K562 (cell line): ENCODE data around the gene YBEY. TPM values are rescaled to one million over a fixed set of nuclear protein-coding genes. Genes with fewer than 3 reads are reported as not detected.

ENCODE experiments used
- BRD9 ChIP-seq: fragments of 450-650 bp; IDR thresholded peaks from 2 replicates; pipeline ENCODE4 v1.6.1; 2018; ENCODE audit warnings: low read depth; ENCODE audit not compliant: partially characterized antibody
- CREB3L1 ChIP-seq: fragments of 450-650 bp; IDR thresholded peaks from 2 replicates; pipeline ENCODE4 v1.6.1; 2014; ENCODE audit warnings: low read depth, mild to moderate bottlenecking, moderate library complexity, borderline replicate concordance
- HLTF ChIP-seq: fragments of 450-650 bp; IDR thresholded peaks from 2 replicates; pipeline ENCODE4 v1.6.1; 2016
- KLF10 ChIP-seq: fragments of 250-450 bp; sonication (Bioruptor Pico); IDR thresholded peaks from 2 replicates; pipeline ENCODE4 v1.6.1; 2021; ENCODE audit warnings: matching md5 sums
- MITF ChIP-seq: IDR thresholded peaks from 2 replicates; pipeline ENCODE4 v1.6.1; 2014; ENCODE audit warnings: antibody characterized with exemption
- MYBL2 ChIP-seq, 2 experiments: fragments of 450-650 bp in 1 of 2; sonication (generic) in 1 of 2; formaldehyde crosslinking in 1 of 2; IDR thresholded peaks; 2 replicates each; pipeline versions ENCODE4 v1.6.1 to v1.8.1; 2017 to 2022; ENCODE audit warnings: borderline replicate concordance in 1 of 2, inconsistent platforms in 1 of 2, low read depth in 1 of 2, mild to moderate bottlenecking in 1 of 2, missing genetic modification reagents in 1 of 2, moderate library complexity in 1 of 2
- NKRF ChIP-seq: fragments of 450-650 bp; IDR thresholded peaks from 2 replicates; pipeline ENCODE4 v1.6.1; 2016; ENCODE audit warnings: borderline replicate concordance
- NRF1 ChIP-seq, 2 experiments: fragments of 450-650 bp; IDR thresholded peaks in 1 of 2; conservative IDR thresholded peaks in 1 of 2; 2 replicates each; pipeline ENCODE4 v1.6.1; 2014; ENCODE audit warnings: mild to moderate bottlenecking in 2 of 2
- PHTF2 ChIP-seq: fragments of 250-450 bp; sonication (Bioruptor Pico); IDR thresholded peaks from 2 replicates; pipeline ENCODE4 v1.5.0; 2021; ENCODE audit warnings: mild to moderate bottlenecking
- RCOR1 ChIP-seq, 2 experiments: IDR thresholded peaks; 2 replicates each; pipeline ENCODE4 v1.6.1; 2012; ENCODE audit warnings: low read depth in 2 of 2, low read length in 2 of 2, borderline replicate concordance in 1 of 2, improper control_type of control experiment in 1 of 2
- SOX6 ChIP-seq: fragments of 450-650 bp; IDR thresholded peaks from 2 replicates; pipeline ENCODE4 v1.6.1; 2014; ENCODE audit warnings: mild to moderate bottlenecking
- ZZZ3 ChIP-seq: fragments of 450-650 bp; IDR thresholded peaks from 2 replicates; pipeline ENCODE4 v1.6.1; 2016; ENCODE audit warnings: antibody characterized with exemption, mild to moderate bottlenecking, moderate library complexity
- polyA plus RNA-seq, 8 experiments: library from polyadenylated mRNA; depleted of rRNA in 4 of 8; stranded (reverse) in 5 of 8; unstranded in 3 of 8; fragments of >200 nt; fragmentation: Nextera tagmentation in 2 of 8; fragmentation: Illumina TruSeq in 1 of 8; extraction: Ambion mirVana in 2 of 8; extraction: Trizol in 1 of 8; gene quantifications; 2 replicates each; pipeline versions ENCODE4 v1.2.1 to v1.2.3, GENCODE V29; 2011 to 2014; ENCODE audit warnings: inconsistent platforms in 1 of 8, missing spikeins in 1 of 8
- total RNA-seq, 7 experiments: library from RNA; depleted of rRNA in 6 of 7; stranded (reverse); fragments of >200 nt in 6 of 7; fragmentation: Illumina TruSeq in 2 of 7; extraction: Trizol in 2 of 7; gene quantifications; 2 replicates each; pipeline versions ENCODE4 v1.2.1 to v1.2.3, GENCODE V29; 2011 to 2021; ENCODE audit warnings: low replicate concordance in 1 of 7
- TF ChIP-seq, protein P1 (sequence below): fragments of 150-350 bp; conservative IDR thresholded peaks from 2 replicates; pipeline ENCODE4 v1.6.1; 2014; ENCODE audit warnings: low read length
- TF ChIP-seq, protein P2 (sequence below): fragments of 250-450 bp; sonication (Bioruptor Pico); IDR thresholded peaks from 2 replicates; pipeline ENCODE4 v1.4.0; 2020; ENCODE audit warnings: mild to moderate bottlenecking, moderate library complexity

YBEY gene
- total and polyA plus RNA-seq, 9 of the 15 experiments (the other 6 are each of a cell fraction or from before 2014, with no cell fraction given), result 6.4 to 28.0 (median 12.4) TPM

- 0 out of 2 replicates have a peak, but pooled peaks have one; percentile 27 for TF ChIP-seq MITF
- TF ChIP-seq MYBL2 (IDR thresholded peaks at IDR 0.05; ENCODE audit: low read depth), result no peak
- TF ChIP-seq MYBL2 (CRISPR knock-in tag; IDR thresholded peaks at IDR 0.05; ENCODE audit: borderline replicate concordance), result no peak
- TF ChIP-seq PHTF2 (CRISPR knock-in tag), result no peak
- TF ChIP-seq KLF10 (CRISPR knock-in tag), result no peak
- no peak for TF ChIP-seq HLTF
- TF ChIP-seq SOX6, result no peak; the same call in 1 of the 2 replicates
- TF ChIP-seq RCOR1 (IDR thresholded peaks at IDR 0.05; ENCODE audit: borderline replicate concordance in 1 of 2, low read depth in 2 of 2, low read length in 2 of 2), result peak in 1 of 2 experiments; percentile 29; a peak in 1 of 4 replicates
- TF ChIP-seq, protein P1, sequence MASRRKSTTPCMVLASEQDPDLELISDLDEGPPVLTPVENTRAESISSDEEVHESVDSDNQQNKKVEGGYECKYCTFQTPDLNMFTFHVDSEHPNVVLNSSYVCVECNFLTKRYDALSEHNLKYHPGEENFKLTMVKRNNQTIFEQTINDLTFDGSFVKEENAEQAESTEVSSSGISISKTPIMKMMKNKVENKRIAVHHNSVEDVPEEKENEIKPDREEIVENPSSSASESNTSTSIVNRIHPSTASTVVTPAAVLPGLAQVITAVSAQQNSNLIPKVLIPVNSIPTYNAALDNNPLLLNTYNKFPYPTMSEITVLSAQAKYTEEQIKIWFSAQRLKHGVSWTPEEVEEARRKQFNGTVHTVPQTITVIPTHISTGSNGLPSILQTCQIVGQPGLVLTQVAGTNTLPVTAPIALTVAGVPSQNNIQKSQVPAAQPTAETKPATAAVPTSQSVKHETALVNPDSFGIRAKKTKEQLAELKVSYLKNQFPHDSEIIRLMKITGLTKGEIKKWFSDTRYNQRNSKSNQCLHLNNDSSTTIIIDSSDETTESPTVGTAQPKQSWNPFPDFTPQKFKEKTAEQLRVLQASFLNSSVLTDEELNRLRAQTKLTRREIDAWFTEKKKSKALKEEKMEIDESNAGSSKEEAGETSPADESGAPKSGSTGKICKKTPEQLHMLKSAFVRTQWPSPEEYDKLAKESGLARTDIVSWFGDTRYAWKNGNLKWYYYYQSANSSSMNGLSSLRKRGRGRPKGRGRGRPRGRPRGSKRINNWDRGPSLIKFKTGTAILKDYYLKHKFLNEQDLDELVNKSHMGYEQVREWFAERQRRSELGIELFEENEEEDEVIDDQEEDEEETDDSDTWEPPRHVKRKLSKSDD, result 0 out of 2 replicates have a peak, but pooled peaks have one; percentile 39
- TF ChIP-seq ZZZ3, result no peak
- TF ChIP-seq, protein P2, sequence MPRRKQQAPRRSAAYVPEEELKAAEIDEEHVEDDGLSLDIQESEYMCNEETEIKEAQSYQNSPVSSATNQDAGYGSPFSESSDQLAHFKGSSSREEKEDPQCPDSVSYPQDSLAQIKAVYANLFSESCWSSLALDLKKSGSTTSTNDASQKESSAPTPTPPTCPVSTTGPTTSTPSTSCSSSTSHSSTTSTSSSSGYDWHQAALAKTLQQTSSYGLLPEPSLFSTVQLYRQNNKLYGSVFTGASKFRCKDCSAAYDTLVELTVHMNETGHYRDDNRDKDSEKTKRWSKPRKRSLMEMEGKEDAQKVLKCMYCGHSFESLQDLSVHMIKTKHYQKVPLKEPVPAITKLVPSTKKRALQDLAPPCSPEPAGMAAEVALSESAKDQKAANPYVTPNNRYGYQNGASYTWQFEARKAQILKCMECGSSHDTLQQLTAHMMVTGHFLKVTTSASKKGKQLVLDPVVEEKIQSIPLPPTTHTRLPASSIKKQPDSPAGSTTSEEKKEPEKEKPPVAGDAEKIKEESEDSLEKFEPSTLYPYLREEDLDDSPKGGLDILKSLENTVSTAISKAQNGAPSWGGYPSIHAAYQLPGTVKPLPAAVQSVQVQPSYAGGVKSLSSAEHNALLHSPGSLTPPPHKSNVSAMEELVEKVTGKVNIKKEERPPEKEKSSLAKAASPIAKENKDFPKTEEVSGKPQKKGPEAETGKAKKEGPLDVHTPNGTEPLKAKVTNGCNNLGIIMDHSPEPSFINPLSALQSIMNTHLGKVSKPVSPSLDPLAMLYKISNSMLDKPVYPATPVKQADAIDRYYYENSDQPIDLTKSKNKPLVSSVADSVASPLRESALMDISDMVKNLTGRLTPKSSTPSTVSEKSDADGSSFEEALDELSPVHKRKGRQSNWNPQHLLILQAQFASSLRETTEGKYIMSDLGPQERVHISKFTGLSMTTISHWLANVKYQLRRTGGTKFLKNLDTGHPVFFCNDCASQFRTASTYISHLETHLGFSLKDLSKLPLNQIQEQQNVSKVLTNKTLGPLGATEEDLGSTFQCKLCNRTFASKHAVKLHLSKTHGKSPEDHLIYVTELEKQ (CRISPR knock-in tag), result no peak
- TF ChIP-seq NRF1 (conservative IDR thresholded peaks at IDR 0.05 in 1 of 2, IDR thresholded peaks at IDR 0.05 in 1 of 2), result peak in 1 of 2 experiments; percentile 37; a peak in 2 of 4 replicates
- TF ChIP-seq NKRF, result peak; percentile 53; the same call in 1 of the 2 replicates
- TF ChIP-seq CREB3L1, result 0 out of 2 replicates have a peak, but pooled peaks have one; percentile 23
- TF ChIP-seq BRD9, result peak; percentile 43
These were observed 39.2 kb downstream of the YBEY start (continued) for GRCh38 chr21:46325073-46325912.
